Common myeloid progenitor, CD34-positive (primary cell): ENCODE data around the gene CHURC1.

Source experiments
- CTCF ChIA-PET: fragments of 350-600 bp; sonication (Branson Sonifier 250); formaldehyde crosslinking; loops from one replicate; lab custom pipeline; 2021; ENCODE audit warnings: antibody characterized with exemption; lab: Charles Lee
- POLR2A ChIA-PET: fragments of 350-600 bp; sonication (Branson Sonifier 250); formaldehyde crosslinking; loops from one replicate; lab custom pipeline; 2021; ENCODE audit warnings: antibody characterized with exemption; lab: Charles Lee
- DNase-seq, 3 donors: peaks; one replicate each; pipeline versions ENCODE4 v3.0.0 to v3.0.0-alpha.2; 2013
- H3K27ac ChIP-seq, 2 experiments: 1 replicate in 1 of 2; 2 replicates in 1 of 2; pipeline ENCODE4 v1.7.0; 2013; ENCODE audit warnings: inconsistent platforms in 2 of 2, low read length in 2 of 2, mild to moderate bottlenecking in 2 of 2, low read depth in 1 of 2, moderate library complexity in 1 of 2; ENCODE audit not compliant: severe bottlenecking in 2 of 2, insufficient read depth in 1 of 2, poor library complexity in 1 of 2
- H3K27me3 ChIP-seq, 5 experiments: replicated peaks in 2 of 5; 1 replicate in 3 of 5; 2 replicates in 2 of 5; pipeline versions ENCODE4 v1.6.1 to v1.7.0; 2013; ENCODE audit warnings: low read length in 4 of 5, mild to moderate bottlenecking in 2 of 5, moderate library complexity in 2 of 5, inconsistent platforms in 1 of 5; ENCODE audit not compliant: insufficient read depth in 5 of 5, control insufficient read depth in 4 of 5
- H3K36me3 ChIP-seq, 4 experiments: 1 replicate in 2 of 4; 2 replicates in 2 of 4; pipeline versions ENCODE4 v1.6.1 to v1.7.0; 2013; ENCODE audit warnings: low read length in 3 of 4, control low read depth in 1 of 4, mild to moderate bottlenecking in 1 of 4; ENCODE audit not compliant: control insufficient read depth in 4 of 4, insufficient read depth in 4 of 4
- H3K4me1 ChIP-seq, 4 experiments: 1 replicate in 3 of 4; 2 replicates in 1 of 4; pipeline versions ENCODE4 v1.6.1 to v1.7.1; 2013; ENCODE audit warnings: low read length in 3 of 4, mild to moderate bottlenecking in 3 of 4, control low read depth in 1 of 4, inconsistent platforms in 1 of 4, moderate library complexity in 1 of 4; ENCODE audit not compliant: control insufficient read depth in 4 of 4, insufficient read depth in 4 of 4; ENCODE audit errors: control extremely low read depth in 1 of 4
- H3K4me3 ChIP-seq, 7 experiments: 1 replicate in 4 of 7; 2 replicates in 3 of 7; pipeline versions ENCODE4 v1.5.1 to v1.7.0; 2013; ENCODE audit warnings: mild to moderate bottlenecking in 7 of 7, low read length in 6 of 7, moderate library complexity in 6 of 7, inconsistent platforms in 2 of 7, low read depth in 2 of 7, control low read depth in 1 of 7; ENCODE audit not compliant: insufficient read depth in 4 of 7, control insufficient read depth in 1 of 7; ENCODE audit errors: extremely low read depth in 1 of 7
- H3K9me3 ChIP-seq, 5 experiments: 1 replicate in 4 of 5; 2 replicates in 1 of 5; pipeline versions ENCODE4 v1.6.1 to v1.7.1; 2013; ENCODE audit warnings: low read length in 4 of 5, mild to moderate bottlenecking in 2 of 5, inconsistent platforms in 1 of 5, low read depth in 1 of 5, moderate library complexity in 1 of 5; ENCODE audit not compliant: control insufficient read depth in 4 of 5, insufficient read depth in 2 of 5; ENCODE audit errors: control extremely low read depth in 1 of 5
- WGBS: methylation state at CpG from one replicate; pipeline ENCODE4 v1.1.5; 2013; ENCODE audit not compliant: insufficient coverage; 5-methylcytosine and 5-hydroxymethylcytosine counted together

CHURC1 gene

GRCh38 chr14:64940336-64940910, 26.2 kb downstream of the CHURC1 start:
- CTCF ChIA-PET: interaction anchor here (1.0 to 4.3 kb wide), 7 partner anchors 10 to 117 kb away, joined by 3 to 14 read pairs (median 6); no protein-coding TSS in a partner anchor
- WGBS: 100% methylated on average over 1 of the region's 3 CpGs
- Histone ChIP-seq H3K27me3 (no peaks in the 10 kb centered on the region), H3K4me3 (no peak overlapping the region), H3K9me3 (no peaks in the 10 kb centered on the region), H3K27ac (no peak overlapping the region), H3K36me3 (peaks cover 5 to 34% (median 15%) of the 10 kb centered on the region in 4 experiments), H3K4me1 (peaks cover 4 to 18% (median 12%) of the 10 kb centered on the region in 4 experiments)
- DNase-seq: peak in 2 of 3 donors; percentile 12 to 20
- POLR2A ChIA-PET: no interaction called here

- H3K9me3 ChIP-seq: no peaks in the 10 kb centered on the region
- no peak within 1 kb of the TSS for H3K4me3 ChIP-seq
- H3K4me1 ChIP-seq: peaks cover 4 to 21% (median 15%) of the 10 kb centered on the region in 4 experiments
- WGBS: 82% methylated on average over 9 of the region's 13 CpGs
- H3K27me3 ChIP-seq: no peaks in the 10 kb centered on the region
- CTCF ChIA-PET: interaction anchor here (1.1 to 4.3 kb wide), 4 partner anchors 12 to 119 kb away, joined by 5 to 14 read pairs (median 6); no protein-coding TSS in a partner anchor
- no peak within 1 kb of the TSS for H3K27ac ChIP-seq
- peaks cover 0 to 40% (median 19%) of the 10 kb centered on the region in 4 experiments for H3K36me3 ChIP-seq
- POLR2A ChIA-PET: no interaction called here
- no peak for DNase-seq
Measured at GRCh38 chr14:64942531-64943111, 28.4 kb downstream of the CHURC1 start, which contains the start of gene GPX2. Gene GPX2 (minus strand): TSS chr14:64942745. CDS start chr14:64942726, 19 bp downstream.

GRCh38 chr14:64943556-64943955, 29.3 kb downstream of the CHURC1 start:
- 0% methylated on average over 4 of the region's 6 CpGs for WGBS
- CTCF ChIA-PET: interaction anchor here (1.0 to 1.9 kb wide), 5 partner anchors 16 to 53 kb away, joined by 3 to 5 read pairs (median 3); no protein-coding TSS in a partner anchor

GRCh38 chr14:64944041-64944440, 29.8 kb downstream of the CHURC1 start:
- Histone ChIP-seq H3K9me3 (no peaks in the 10 kb centered on the region), H3K4me1 (peaks cover 4 to 21% (median 15%) of the 10 kb centered on the region in 4 experiments), H3K36me3 (peaks cover 0 to 32% (median 22%) of the 10 kb centered on the region in 4 experiments), H3K27ac (no peak overlapping the region), H3K27me3 (no peaks in the 10 kb centered on the region), H3K4me3 (no peak overlapping the region)
- ChIA-PET CTCF (interaction anchor here (1.0 to 1.9 kb wide), 6 partner anchors 13 to 53 kb away, joined by 3 to 5 read pairs (median 3); no protein-coding TSS in a partner anchor), POLR2A (no interaction called here)
- WGBS: 95% methylated on average over 2 of the region's 2 CpGs
- no peak for DNase-seq

More at GRCh38 chr14:64943556-64943955, 29.3 kb downstream of the CHURC1 start:
- POLR2A ChIA-PET: no interaction called here
- no peak overlapping the region for H3K27ac ChIP-seq
- DNase-seq: peak in 2 of 3 donors; percentile 75 to 77
- H3K4me3 ChIP-seq: no peak overlapping the region
- no peaks in the 10 kb centered on the region for H3K9me3 ChIP-seq
- peaks cover 0 to 33% (median 25%) of the 10 kb centered on the region in 4 experiments for H3K36me3 ChIP-seq
- H3K4me1 ChIP-seq: peaks cover 4 to 21% (median 15%) of the 10 kb centered on the region in 4 experiments
- H3K27me3 ChIP-seq: no peaks in the 10 kb centered on the region

- ChIA-PET POLR2A (no interaction called here), CTCF (interaction anchor here (1.0 to 1.1 kb wide), 2 partner anchors 14 to 24 kb away, joined by 3 read pairs; no protein-coding TSS in a partner anchor)
- peaks cover 4 to 21% (median 15%) of the 10 kb centered on the region in 4 experiments for H3K4me1 ChIP-seq
- no peak overlapping the region for H3K27ac ChIP-seq
- H3K9me3 ChIP-seq: no peaks in the 10 kb centered on the region
- H3K27me3 ChIP-seq: no peaks in the 10 kb centered on the region
- H3K36me3 ChIP-seq: peaks cover 0 to 27% (median 17%) of the 10 kb centered on the region in 4 experiments
- no peak for DNase-seq
- no peak overlapping the region for H3K4me3 ChIP-seq
- WGBS: 100% methylated on average over 2 of the region's 4 CpGs
Measured at GRCh38 chr14:64944861-64945260, 30.6 kb downstream of the CHURC1 start.

GRCh38 chr14:64945431-64946178, 31.4 kb downstream of the CHURC1 start:
- no peaks in the 10 kb centered on the region for H3K27me3 ChIP-seq
- no peaks in the 10 kb centered on the region for H3K9me3 ChIP-seq
- ChIA-PET POLR2A (no interaction called here), CTCF (no interaction called here)
- H3K27ac ChIP-seq: no peak overlapping the region
- H3K4me3 ChIP-seq: no peak overlapping the region
- H3K36me3 ChIP-seq: peaks cover 0 to 29% (median 17%) of the 10 kb centered on the region in 4 experiments
- DNase-seq: no peak
- peaks cover 4 to 21% (median 15%) of the 10 kb centered on the region in 4 experiments for H3K4me1 ChIP-seq
- WGBS: 98% methylated on average over 6 of the region's 12 CpGs
